NCI-H510A treated with DMSO at 0.1 percent for 48 hours (cell line): Measurements from ENCODE around the gene MESP1.

Source experiments
- DNase-seq: peaks from one replicate; lab custom pipeline; 2025; lab: John Stamatoyannopoulos, UW

Gene MESP1

DNA sequence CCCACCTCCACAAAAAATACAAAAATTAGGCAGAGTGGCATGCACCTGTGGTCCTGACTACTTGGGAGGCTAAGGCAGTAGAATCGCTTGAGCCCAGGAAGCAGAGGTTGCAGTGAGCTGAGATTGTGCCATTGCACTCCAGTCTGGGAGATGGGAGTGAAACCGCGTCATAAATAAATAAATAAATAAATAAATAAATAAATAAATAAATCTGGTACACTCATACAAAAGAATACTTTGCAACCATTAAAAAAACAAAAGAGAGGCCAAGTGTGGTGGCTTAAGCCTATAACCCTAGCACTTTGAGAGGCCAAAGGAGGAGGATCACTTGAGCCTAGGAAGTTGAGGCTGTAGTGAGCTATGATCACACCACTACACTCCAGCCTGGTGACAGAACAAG, 28.0 kb downstream of the MESP1 start:
- no peak for DNase-seq

DNA sequence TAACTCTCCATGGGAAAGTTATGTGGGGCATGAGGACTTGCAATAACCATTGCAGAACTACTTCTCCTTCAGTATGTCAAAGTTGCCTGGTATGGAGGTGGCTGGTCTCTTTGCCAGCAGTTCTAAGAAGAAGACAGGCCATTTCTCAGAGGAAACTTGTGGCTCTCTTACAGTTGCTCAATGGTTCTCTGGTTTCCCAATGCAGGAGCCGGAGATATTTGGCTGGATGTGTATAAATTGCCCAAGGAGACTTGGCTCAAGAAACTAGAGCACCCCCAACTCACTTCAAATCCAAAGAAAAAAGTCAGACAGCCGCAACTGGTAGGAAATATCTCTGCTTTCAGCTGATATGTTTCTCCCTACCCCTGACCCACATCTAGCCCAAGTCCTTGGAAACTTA, 36.3 kb downstream of the MESP1 start:
- no peak for DNase-seq

DNA sequence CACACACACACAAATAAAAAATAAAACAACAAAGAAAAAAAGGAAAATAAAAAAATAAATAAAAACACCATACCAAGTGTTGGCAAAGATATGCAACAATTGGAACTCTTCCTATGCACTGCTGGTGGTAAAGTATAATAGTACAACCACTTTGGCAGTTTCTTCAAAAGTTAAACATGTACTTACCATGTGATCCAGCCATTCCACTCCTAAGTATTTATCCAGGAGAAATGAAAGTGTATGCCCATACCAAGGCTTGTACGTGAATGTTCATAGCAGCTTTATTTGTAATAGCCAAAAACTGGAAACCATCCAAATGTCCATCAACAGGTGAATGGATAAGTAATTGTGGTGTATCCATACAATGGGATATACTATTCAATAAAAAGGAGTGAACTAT, 43.5 kb downstream of the MESP1 start:
- no peak for DNase-seq

DNA sequence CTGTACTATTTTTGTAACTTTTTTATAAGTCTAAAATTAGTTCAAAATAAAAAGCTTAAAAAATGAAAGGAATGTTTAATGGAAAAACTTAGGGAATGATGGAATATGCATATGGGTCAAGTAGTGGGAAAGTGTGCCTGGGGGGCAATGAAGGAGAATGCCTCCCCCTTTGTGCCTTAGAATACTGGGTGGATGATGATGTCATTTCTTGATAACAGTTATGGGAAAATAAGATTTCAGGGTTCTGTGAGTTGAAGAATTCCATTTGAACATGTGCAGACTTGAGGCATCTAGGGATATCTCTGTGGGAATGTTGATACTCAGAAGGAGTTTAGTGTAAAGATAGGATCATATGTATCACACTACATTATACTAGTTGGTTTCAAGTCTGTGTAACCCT, 46.6 kb downstream of the MESP1 start:
- no peak for DNase-seq
